Breast epithelium (tissue), 3 donors: ENCODE results near the gene IMPG2.

Source experiments
- CTCF ChIP-seq, 3 donors: fragments of 450-650 bp; IDR thresholded peaks; one replicate each; pipeline ENCODE4 v1.5.1; 2016 to 2017; ENCODE audit warnings: antibody characterized with exemption in 3 of 3, mild to moderate bottlenecking in 3 of 3, moderate library complexity in 3 of 3
- POLR2A ChIP-seq: fragments of 450-650 bp; IDR thresholded peaks from one replicate; pipeline ENCODE4 v1.6.1; 2016; ENCODE audit warnings: antibody characterized with exemption, mild to moderate bottlenecking, moderate library complexity
- POLR2AphosphoS5 ChIP-seq, 3 donors: sonication (generic); formaldehyde crosslinking; IDR thresholded peaks; one replicate each; pipeline ENCODE4 v1.6.1; 2017; ENCODE audit warnings: antibody characterized with exemption in 3 of 3

- TF ChIP-seq CTCF (IDR thresholded peaks at IDR 0.05): no peak
- TF ChIP-seq POLR2A: no peak
- no peak for TF ChIP-seq POLR2AphosphoS5 (IDR thresholded peaks at IDR 0.05)
Measured at GRCh38 chr3:101320475-101320874, at the start of gene IMPG2.
